HG03064 (cell line): ENCODE results near the gene INTS11.
"Not testable (repeated sequence)": the region's sequence is repeated elsewhere in the genome, so short reads cannot be mapped to it uniquely, and the experiment has no call there.

Experiments used
- ATAC-seq: cut with Tn5 transposase; IDR thresholded peaks from one replicate; pipeline ENCODE4 v1.9.1; 2021; ENCODE audit warnings: low read depth; ENCODE audit not compliant: unreplicated experiment

Gene INTS11

GRCh38 chr1:1331068-1331965, 6.9 kb upstream of the INTS11 start, which contains the start of gene TAS1R3:
TAS1R3 (plus strand) TSS chr1:1331280; CDS start chr1:1331346, 66 bp downstream.
- ATAC-seq, result no peak

DNA sequence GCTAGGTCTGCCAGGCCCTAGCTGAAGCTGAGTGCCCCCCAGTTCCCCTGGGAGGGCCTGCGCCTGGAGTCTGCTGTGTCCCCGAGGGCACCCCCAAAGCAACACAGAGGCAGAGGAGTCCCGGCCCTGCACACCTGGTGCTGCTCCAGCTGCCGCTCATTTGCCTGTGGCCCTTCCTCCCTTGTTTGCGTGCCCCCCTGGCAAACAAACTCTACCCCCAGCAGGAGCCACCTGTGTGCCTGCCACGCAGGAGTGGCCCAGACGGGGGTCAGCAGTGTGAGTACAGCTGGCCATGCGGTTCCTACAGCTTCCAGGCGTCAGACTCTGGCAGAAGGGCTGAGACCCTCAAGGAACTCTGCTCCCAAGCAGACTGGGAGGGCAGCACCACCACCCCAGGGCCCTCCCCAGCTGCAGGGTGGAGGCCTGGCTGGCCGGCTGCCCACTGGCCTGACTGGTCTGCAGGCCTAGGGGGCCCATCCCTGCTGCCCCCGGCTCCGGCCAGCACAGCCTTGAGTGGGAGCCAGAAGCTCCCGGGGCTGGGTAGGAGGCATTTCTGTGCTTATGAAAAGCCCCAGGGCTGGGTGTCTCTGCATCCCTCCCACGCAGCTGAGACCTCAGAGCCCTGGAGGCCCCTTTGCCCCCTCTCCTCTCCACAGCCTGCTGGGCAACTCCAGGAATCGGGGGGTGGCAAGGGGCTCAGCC, 6.1 kb upstream of the INTS11 start:
- no peak for ATAC-seq

GRCh38 chr1:1329304-1330210, 5.1 kb upstream of the INTS11 start:
- no peak for ATAC-seq

GRCh38 chr1:1328254-1328653, 3.8 kb upstream of the INTS11 start:
- ATAC-seq, result no peak

DNA sequence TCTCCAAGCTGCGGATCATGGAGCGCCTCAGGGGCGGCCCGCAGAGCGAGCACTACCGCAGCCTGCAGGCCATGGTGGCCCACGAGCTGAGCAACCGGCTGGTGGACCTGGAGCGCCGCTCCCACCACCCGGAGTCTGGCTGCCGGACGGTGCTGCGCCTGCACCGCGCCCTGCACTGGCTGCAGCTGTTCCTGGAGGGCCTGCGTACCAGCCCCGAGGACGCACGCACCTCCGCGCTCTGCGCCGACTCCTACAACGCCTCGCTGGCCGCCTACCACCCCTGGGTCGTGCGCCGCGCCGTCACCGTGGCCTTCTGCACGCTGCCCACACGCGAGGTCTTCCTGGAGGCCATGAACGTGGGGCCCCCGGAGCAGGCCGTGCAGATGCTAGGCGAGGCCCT, 2.8 kb upstream of the INTS11 start:
- ATAC-seq, result no peak

DNA sequence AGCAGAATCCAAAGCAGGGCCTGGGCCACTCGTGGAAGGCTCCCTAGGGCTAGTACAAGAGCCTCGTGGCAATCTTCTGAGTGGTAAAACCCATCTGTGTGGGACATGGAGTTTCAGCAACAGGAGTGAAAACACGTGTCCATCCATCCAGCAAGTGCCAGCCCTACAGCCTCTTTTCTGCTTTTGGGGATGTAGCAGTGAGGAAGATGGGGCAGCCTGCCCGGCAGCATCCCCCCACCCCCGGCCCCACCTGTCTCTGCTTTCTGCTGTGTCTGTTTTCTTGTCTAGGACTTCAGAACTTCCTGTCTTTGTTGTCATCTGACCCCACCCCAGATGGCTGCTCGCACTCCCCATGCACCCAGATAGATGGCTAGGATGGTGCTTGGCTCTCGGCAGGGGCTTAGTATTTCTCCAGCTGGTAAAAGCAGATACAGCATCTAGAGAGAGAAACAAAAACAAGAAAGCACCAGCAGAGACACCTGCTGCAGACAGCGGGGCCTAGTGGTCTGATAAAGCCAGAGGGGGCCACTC, 1.7 kb upstream of the INTS11 start:
- no peak for ATAC-seq

GRCh38 chr1:1325288-1326074, 1.0 kb upstream of the INTS11 start:
- no peak for ATAC-seq

GRCh38 chr1:1324084-1324523, 356 bp downstream of the INTS11 start:
- peak; percentile 35 for ATAC-seq

DNA sequence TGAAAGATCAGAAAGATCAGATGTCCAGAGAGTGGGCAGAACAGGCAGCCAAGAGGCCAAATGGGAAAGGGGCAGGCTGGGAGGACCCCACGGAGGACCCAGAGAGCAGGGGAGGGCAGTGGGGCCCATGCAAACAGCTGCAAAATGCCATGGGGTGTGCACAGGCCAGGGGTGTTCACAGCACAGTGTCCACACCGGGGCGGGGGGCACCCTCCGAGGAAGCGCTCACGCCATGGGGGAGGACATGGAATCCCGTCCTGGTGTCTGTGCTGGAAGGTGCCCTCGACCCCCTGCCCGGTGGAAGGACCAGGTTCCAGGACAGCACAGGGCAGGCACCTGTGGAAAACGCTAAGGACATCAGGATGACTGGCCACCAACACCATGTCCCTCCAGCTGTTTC, 1.5 kb downstream of the INTS11 start:
- ATAC-seq, result no peak

GRCh38 chr1:1322418-1322817, 2.0 kb downstream of the INTS11 start:
- no peak for ATAC-seq

DNA sequence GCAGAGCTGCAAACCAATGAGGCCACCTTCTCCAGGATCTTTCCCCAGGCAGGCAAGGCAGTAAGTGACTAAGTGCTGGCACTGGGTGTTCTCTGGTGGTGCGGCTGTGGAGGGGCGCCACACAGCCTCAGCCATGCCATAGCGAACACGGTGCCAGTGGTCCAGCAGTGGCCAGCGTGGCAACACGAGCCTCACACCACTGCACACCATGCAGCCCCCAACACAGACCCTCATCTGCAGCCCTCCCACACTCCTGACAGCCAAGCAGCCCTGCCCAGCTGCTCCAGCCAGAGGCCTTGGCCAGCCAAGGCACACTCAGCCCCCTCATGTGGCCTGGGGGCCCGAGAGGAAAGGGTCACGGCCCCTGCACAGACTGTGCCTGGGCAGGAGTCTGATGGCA, 3.0 kb downstream of the INTS11 start:
- ATAC-seq, result no peak

DNA sequence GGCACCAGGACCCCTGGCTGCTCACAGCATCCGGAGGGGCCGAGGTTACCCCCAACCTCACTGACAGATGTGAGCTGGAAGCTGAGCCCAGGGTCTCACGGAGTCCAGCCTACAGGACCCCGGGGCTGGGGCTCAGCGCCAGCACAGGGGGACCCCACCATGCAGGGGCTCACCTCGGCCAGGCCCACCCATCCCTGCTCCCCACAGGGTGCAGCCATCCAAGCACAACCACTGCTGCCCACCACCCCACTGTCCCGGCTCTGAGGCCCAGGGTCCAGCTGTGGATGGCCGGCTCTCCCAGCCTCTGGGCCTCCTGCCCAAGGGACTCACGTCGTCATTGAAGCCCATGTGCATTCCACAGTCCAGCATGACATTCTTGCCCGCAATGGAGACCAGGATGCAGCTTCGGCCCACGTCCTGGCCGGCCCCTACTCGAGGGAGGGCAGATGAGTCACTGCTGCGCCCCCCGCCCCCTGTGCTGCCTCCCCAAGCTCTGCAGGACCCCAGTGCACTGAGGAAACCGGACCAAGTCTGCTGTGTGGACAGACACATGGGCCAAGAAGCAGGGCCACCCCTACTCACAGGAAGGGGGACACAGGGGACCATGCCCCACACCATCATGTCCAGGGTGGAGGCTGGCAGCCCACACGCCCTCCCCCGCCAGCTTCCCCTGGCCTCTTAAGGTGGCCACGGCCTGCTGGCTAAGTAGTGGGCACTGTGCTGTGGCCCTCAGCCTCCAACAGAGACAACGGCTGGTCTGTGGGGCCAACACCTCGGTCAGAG, 3.6 kb downstream of the INTS11 start:
- ATAC-seq, result no peak

- no peak for ATAC-seq
These were observed 4.9 kb downstream of the INTS11 start for GRCh38 chr1:1319646-1319941.

DNA sequence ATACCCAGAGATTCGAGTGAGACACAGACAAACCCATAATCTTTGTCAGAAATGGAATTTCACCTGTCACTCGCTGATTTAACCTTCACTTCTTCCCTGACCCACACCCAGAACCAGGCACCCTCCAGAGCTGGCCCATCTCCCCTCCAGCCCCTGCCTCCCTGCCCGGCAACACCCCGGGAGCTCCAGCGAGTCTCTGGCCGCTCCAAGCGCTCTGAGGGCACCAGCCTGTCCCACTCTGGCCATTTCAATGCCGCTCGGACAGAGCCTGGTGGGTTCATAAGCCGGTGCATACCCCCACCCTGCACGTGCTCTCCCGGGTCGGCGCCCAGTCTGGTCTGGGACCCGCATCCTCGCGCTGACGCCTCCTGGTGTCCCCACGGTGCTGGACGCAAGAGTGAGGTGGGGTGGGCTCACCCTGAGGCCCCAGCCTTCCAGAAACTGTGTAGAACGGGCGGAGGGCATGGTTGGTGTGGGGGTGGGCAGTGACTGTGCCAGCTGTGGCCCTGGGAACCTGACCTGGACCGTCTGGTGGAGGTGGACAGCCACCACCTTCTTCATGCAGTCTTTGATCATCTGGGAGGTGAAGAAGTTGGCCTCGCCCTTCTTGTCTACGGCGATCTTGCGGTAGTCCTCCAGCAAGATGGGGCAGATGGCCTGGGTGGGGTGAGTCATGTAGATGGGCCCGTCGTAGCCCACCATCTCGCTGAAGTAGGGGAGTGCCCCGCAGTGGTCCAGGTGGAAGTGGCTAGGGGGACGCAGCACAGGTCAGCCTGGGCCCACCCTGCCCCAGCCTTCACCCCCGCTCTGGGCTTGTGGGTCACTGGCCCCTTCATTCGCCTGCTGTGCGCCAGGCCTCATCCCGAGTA, 5.4 kb downstream of the INTS11 start:
- no peak for ATAC-seq

- no peak for ATAC-seq
These were observed 6.3 kb downstream of the INTS11 start for GRCh38 chr1:1318131-1318652.

- no peak for ATAC-seq
These were observed 7.0 kb downstream of the INTS11 start for GRCh38 chr1:1317420-1317819.

DNA sequence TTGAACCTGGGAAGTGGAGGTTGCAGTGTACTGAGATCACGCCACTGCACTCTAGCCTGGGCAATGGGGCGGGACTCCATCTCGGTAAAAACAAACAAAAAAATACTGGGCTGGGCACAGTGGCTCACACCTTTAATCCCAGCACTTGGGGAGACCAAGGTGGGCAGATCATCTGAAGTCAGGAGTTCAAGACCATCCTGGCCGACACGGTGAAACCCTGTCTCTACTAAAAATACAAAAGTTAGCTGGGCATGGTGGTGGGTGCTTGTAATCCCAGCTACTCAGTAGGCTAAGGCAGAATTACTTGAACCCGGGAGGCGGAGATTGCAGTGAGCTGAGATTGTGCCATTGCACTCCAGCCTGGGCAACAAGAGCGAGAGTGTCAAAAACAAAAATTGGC, 8.3 kb downstream of the INTS11 start:
- ATAC-seq, result not testable (repeated sequence)

DNA sequence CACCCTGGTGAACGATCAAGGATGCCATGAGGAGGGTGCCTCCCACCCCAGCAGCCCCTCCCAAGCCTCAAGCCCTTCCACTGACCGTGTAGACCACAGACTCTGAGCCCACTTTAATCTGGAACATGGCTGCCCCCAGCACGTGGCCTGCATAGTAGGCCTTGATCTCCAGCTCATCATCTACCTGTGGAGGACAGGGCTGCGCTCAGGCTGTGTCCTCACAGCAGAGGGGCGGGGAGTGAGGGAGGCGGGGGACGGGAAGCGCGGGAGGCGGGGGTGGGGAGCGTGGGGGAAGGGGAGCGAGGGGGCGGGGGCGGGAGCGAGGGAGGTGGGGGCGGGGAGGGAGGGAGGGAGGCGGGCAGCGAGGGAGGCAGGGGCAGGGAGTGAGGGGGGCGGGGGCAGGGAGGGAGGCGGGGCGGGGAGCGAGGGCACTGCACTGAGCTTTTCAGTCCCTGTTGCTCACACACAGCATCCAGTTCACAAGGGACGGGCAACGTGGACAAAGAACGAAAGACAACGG, 9.0 kb downstream of the INTS11 start:
- no peak for ATAC-seq
